ENCODE results near the gene DENND5B.
"Not testable (repeated sequence)": the region's sequence is repeated elsewhere in the genome, so short reads cannot be mapped to it uniquely, and the experiment has no call there.

DENND5B gene

DNA sequence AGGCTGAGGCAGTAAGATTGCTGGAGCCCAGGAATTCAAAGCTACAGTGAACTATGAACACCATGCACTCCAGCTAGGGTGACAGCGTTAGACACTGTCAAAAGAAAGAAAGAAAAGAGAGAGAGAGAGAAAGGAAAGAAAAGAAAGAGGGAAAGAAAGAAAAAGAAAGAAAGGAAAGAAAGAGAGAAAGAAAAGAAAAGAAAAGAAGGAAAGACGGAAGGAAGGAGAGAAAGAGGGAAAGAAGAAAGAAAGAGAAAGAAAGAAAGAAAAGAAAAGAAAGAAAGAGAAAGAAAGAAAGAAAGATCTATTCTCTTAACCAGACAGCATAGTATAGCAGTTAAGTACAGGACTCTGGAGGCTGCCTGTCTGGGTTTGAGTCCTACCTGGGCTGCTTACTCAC lies 21.9 kb upstream of the DENND5B start:
- Histone ChIP-seq H3K27me3 (ENCODE audit: control insufficient read depth, insufficient read depth, low read length) (no peaks in the 10 kb centered on the region), H3K36me3 (ENCODE audit: control insufficient read depth, insufficient read depth, low read length) (no peaks in the 10 kb centered on the region), H3K27ac (ENCODE audit: low read depth, low read length) (no peak overlapping the region), H3K9ac (ENCODE audit: low read length) (no peak overlapping the region), H3K4me3 (ENCODE audit: low read length) (no peak overlapping the region), H3K4me1 (ENCODE audit: control insufficient read depth, insufficient read depth, low read length) (no peaks in the 10 kb centered on the region)

DNA sequence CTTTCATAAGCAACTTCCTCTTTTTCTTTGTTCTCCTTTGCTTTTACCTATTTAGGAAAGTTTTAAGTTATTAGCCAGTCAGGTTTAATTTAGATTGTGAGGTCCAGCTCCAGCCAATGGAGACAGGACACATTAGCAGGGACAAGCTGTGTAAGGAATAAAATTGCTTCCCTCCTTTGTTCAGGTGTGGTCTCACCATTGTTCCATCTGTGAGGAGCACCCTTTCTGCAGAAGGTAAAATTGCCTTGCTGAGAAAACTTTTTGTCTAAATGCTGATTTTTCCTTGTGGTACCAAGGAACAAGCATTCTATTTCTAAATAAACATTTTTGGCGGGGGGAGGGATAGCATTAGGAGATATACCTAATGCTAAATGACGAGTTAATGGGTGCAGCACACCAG lies 17.4 kb upstream of the DENND5B start:
- not testable (repeated sequence) for H3K4me1 ChIP-seq (ENCODE audit: control insufficient read depth, insufficient read depth, low read length); H3K27ac ChIP-seq (ENCODE audit: low read depth, low read length); H3K4me3 ChIP-seq (ENCODE audit: low read length); H3K27me3 ChIP-seq (ENCODE audit: control insufficient read depth, insufficient read depth, low read length); H3K36me3 ChIP-seq (ENCODE audit: control insufficient read depth, insufficient read depth, low read length); H3K9ac ChIP-seq (ENCODE audit: low read length)

- no peaks in the 10 kb centered on the region for H3K27me3 ChIP-seq (ENCODE audit: control insufficient read depth, insufficient read depth, low read length)
- no peaks in the 10 kb centered on the region for H3K4me1 ChIP-seq (ENCODE audit: control insufficient read depth, insufficient read depth, low read length)
- H3K36me3 ChIP-seq (ENCODE audit: control insufficient read depth, insufficient read depth, low read length) = no peaks in the 10 kb centered on the region
- H3K4me3 ChIP-seq (ENCODE audit: low read length) = no peak overlapping the region
- no peak overlapping the region for H3K27ac ChIP-seq (ENCODE audit: low read depth, low read length)
- H3K9ac ChIP-seq (ENCODE audit: low read length) = no peak overlapping the region
Measured at GRCh38 chr12:31605531-31605930, 14.6 kb upstream of the DENND5B start.

- Histone ChIP-seq H3K36me3 (ENCODE audit: control insufficient read depth, insufficient read depth, low read length) (no peaks in the 10 kb centered on the region), H3K4me3 (ENCODE audit: low read length) (no peak overlapping the region), H3K27me3 (ENCODE audit: control insufficient read depth, insufficient read depth, low read length) (no peaks in the 10 kb centered on the region), H3K9ac (ENCODE audit: low read length) (no peak overlapping the region), H3K4me1 (ENCODE audit: control insufficient read depth, insufficient read depth, low read length) (no peaks in the 10 kb centered on the region), H3K27ac (ENCODE audit: low read depth, low read length) (no peak overlapping the region)
Measured at GRCh38 chr12:31603546-31604009, 12.6 kb upstream of the DENND5B start.

- no peak overlapping the region for H3K9ac ChIP-seq (ENCODE audit: low read length)
- no peak overlapping the region for H3K4me3 ChIP-seq (ENCODE audit: low read length)
- no peak overlapping the region for H3K27ac ChIP-seq (ENCODE audit: low read depth, low read length)
- no peaks in the 10 kb centered on the region for H3K4me1 ChIP-seq (ENCODE audit: control insufficient read depth, insufficient read depth, low read length)
- no peaks in the 10 kb centered on the region for H3K36me3 ChIP-seq (ENCODE audit: control insufficient read depth, insufficient read depth, low read length)
- no peaks in the 10 kb centered on the region for H3K27me3 ChIP-seq (ENCODE audit: control insufficient read depth, insufficient read depth, low read length)
Measured at GRCh38 chr12:31600750-31601149, 9.8 kb upstream of the DENND5B start.

GRCh38 chr12:31600252-31600651 lies 9.3 kb upstream of the DENND5B start:
- no peaks in the 10 kb centered on the region for H3K4me1 ChIP-seq (ENCODE audit: control insufficient read depth, insufficient read depth, low read length)
- H3K36me3 ChIP-seq (ENCODE audit: control insufficient read depth, insufficient read depth, low read length) = no peaks in the 10 kb centered on the region
- H3K4me3 ChIP-seq (ENCODE audit: low read length) = no peak overlapping the region
- H3K27me3 ChIP-seq (ENCODE audit: control insufficient read depth, insufficient read depth, low read length) = no peaks in the 10 kb centered on the region
- no peak overlapping the region for H3K9ac ChIP-seq (ENCODE audit: low read length)
- H3K27ac ChIP-seq (ENCODE audit: low read depth, low read length) = no peak overlapping the region

GRCh38 chr12:31599053-31599452 lies 8.1 kb upstream of the DENND5B start:
- H3K27ac ChIP-seq (ENCODE audit: low read depth, low read length) = no peak overlapping the region
- H3K36me3 ChIP-seq (ENCODE audit: control insufficient read depth, insufficient read depth, low read length) = no peaks in the 10 kb centered on the region
- no peak overlapping the region for H3K9ac ChIP-seq (ENCODE audit: low read length)
- H3K4me1 ChIP-seq (ENCODE audit: control insufficient read depth, insufficient read depth, low read length) = no peaks in the 10 kb centered on the region
- no peak overlapping the region for H3K4me3 ChIP-seq (ENCODE audit: low read length)
- H3K27me3 ChIP-seq (ENCODE audit: control insufficient read depth, insufficient read depth, low read length) = no peaks in the 10 kb centered on the region

DNA sequence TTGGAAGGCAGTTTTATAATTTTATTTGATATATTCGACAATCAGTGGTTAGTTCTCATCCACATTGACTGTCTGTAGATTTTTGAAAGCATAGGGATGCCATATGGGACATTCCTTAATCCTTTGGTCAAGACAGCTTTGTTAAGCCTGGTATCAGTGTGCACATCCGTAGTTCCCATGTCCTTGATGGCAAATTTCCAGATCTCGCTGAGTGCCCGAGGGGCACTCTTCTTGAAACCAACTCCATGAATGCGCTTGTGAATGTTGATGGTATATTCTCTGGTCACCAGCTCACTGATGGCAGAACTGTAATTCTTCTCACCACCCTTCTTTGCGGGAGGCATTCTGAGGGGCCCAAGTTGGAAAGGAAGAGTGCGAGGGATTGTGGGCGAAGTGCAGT lies 6.1 kb upstream of the DENND5B start:
- Histone ChIP-seq H3K36me3 (ENCODE audit: control insufficient read depth, insufficient read depth, low read length) (no peaks in the 10 kb centered on the region), H3K4me1 (ENCODE audit: control insufficient read depth, insufficient read depth, low read length) (no peaks in the 10 kb centered on the region), H3K27ac (ENCODE audit: low read depth, low read length) (no peak overlapping the region), H3K4me3 (ENCODE audit: low read length) (no peak overlapping the region), H3K27me3 (ENCODE audit: control insufficient read depth, insufficient read depth, low read length) (no peaks in the 10 kb centered on the region), H3K9ac (ENCODE audit: low read length) (no peak overlapping the region)

GRCh38 chr12:31594681-31595080 lies 3.7 kb upstream of the DENND5B start:
- H3K27ac ChIP-seq (ENCODE audit: low read depth, low read length) = no peak overlapping the region
- no peaks in the 10 kb centered on the region for H3K4me1 ChIP-seq (ENCODE audit: control insufficient read depth, insufficient read depth, low read length)
- H3K36me3 ChIP-seq (ENCODE audit: control insufficient read depth, insufficient read depth, low read length) = no peaks in the 10 kb centered on the region
- no peaks in the 10 kb centered on the region for H3K27me3 ChIP-seq (ENCODE audit: control insufficient read depth, insufficient read depth, low read length)
- H3K9ac ChIP-seq (ENCODE audit: low read length) = no peak overlapping the region
- H3K4me3 ChIP-seq (ENCODE audit: low read length) = no peak overlapping the region

- no peaks in the 10 kb centered on the region for H3K36me3 ChIP-seq (ENCODE audit: control insufficient read depth, insufficient read depth, low read length)
- no peak overlapping the region for H3K9ac ChIP-seq (ENCODE audit: low read length)
- H3K27me3 ChIP-seq (ENCODE audit: control insufficient read depth, insufficient read depth, low read length) = no peaks in the 10 kb centered on the region
- H3K4me1 ChIP-seq (ENCODE audit: control insufficient read depth, insufficient read depth, low read length) = no peaks in the 10 kb centered on the region
- peak overlapping the region; percentile 92 for H3K27ac ChIP-seq (ENCODE audit: low read depth, low read length)
- peak overlapping the region; percentile 91 for H3K4me3 ChIP-seq (ENCODE audit: low read length)
Measured at GRCh38 chr12:31591380-31591901, 505 bp upstream of the DENND5B start.

DNA sequence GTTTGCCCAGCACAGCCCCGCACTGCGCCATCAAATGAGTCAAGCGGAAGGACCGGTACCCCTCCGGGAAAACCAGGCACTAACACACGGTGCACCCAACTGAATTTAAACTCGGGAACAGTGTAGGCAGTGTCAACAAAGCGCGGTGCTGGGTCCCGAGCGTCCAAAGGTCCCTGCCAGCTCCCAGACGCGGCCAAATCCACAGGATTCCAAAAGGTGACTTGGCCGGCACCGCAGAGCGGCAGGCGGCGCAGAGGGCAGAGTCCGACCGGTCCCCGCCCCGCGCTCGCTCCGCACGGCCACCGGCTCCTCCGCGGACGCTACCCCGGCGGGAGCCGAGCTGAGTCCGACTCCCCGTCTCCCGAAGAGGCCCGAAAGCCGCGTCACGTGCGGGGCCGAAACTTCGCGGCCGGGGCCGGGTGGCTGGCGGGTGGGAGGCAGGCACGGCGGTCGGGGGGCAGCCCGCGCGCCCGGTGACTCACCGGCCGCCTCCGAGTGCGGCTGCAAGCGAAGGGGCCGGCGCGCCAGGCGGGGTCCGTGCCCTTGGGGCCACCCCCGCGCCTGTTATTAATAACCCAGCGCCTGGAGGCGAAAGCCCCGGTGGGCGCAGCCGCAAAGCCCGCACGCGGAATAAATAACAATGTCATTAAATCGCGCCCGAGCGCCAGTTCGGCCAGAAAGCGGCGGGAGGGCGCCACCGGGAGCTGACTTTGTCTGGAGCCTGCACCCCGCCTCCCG lies 863 bp downstream of the DENND5B start:
- Histone ChIP-seq H3K27me3 (ENCODE audit: control insufficient read depth, insufficient read depth, low read length) (no peaks in the 10 kb centered on the region), H3K9ac (ENCODE audit: low read length) (peak overlapping the region; percentile 83)

DNA sequence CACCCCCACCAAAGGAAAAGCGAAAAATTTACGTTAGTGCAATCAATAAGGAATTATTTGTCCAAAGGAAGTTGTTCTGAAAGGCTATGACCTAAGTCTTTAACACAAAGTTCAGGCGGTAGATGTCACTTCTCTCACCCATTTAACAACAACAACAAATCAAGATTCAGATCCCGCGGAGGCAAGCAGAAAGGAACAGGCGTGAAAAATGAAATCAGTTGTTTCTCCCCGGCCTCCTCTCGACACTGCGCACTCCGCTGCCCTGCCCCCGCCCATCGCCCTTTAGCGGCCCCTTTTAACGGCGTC lies 1.4 kb downstream of the DENND5B start:
- H3K4me3 ChIP-seq (ENCODE audit: low read length) = peak overlapping the region; percentile 91
- peak overlapping the region; percentile 92 for H3K27ac ChIP-seq (ENCODE audit: low read depth, low read length)
- H3K9ac ChIP-seq (ENCODE audit: low read length) = peak overlapping the region; percentile 83
- H3K4me1 ChIP-seq (ENCODE audit: control insufficient read depth, insufficient read depth, low read length) = no peaks in the 10 kb centered on the region
- no peaks in the 10 kb centered on the region for H3K36me3 ChIP-seq (ENCODE audit: control insufficient read depth, insufficient read depth, low read length)
- no peaks in the 10 kb centered on the region for H3K27me3 ChIP-seq (ENCODE audit: control insufficient read depth, insufficient read depth, low read length)

More for the DNA sequence above, 863 bp downstream of the DENND5B start:
- Histone ChIP-seq H3K4me1 (ENCODE audit: control insufficient read depth, insufficient read depth, low read length) (no peaks in the 10 kb centered on the region), H3K27ac (ENCODE audit: low read depth, low read length) (peak overlapping the region; percentile 92), H3K36me3 (ENCODE audit: control insufficient read depth, insufficient read depth, low read length) (no peaks in the 10 kb centered on the region), H3K4me3 (ENCODE audit: low read length) (peak overlapping the region; percentile 91)

GRCh38 chr12:31588976-31589375 lies 2.0 kb downstream of the DENND5B start:
- Histone ChIP-seq H3K27me3 (ENCODE audit: control insufficient read depth, insufficient read depth, low read length) (no peaks in the 10 kb centered on the region), H3K36me3 (ENCODE audit: control insufficient read depth, insufficient read depth, low read length) (no peaks in the 10 kb centered on the region), H3K9ac (ENCODE audit: low read length) (no peak overlapping the region), H3K4me1 (ENCODE audit: control insufficient read depth, insufficient read depth, low read length) (no peaks in the 10 kb centered on the region), H3K27ac (ENCODE audit: low read depth, low read length) (no peak overlapping the region), H3K4me3 (ENCODE audit: low read length) (peak overlapping the region; percentile 91)

Measured in rectal smooth muscle tissue (tissue), 1 donor.